Measurements from ENCODE around the gene WDR64. TPM values are rescaled to one million over a fixed set of nuclear protein-coding genes. Genes with fewer than 3 reads are reported as not detected.

WDR64 gene
- total and polyA plus RNA-seq, 2 donors (not counting 3 experiments of a cell fraction or from before 2014, with no cell fraction given) = not detected

DNA sequence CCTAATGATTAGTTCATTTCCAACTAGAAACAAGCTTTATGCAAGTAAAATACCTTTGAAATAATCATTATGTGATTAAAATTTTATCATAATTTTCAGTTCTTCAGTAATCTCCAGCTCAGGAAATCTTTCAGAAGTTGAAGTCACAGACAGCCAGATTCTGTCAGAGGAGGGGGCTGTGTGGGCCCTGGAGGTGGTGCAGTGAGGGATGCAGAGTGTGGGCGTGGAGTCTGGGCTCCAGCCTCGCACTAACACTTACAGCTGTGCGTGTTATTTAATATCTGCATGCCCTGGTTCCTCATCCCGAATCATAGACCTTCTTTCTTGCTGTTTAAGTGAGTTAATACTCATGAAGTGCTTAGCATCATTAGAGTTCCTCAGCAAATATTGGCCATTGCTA lies 23.9 kb downstream of the WDR64 start:
- Histone ChIP-seq H3K4me2 (ENCODE audit: insufficient read depth, low read length) (no peak overlapping the region), H3K27ac (ENCODE audit: insufficient read depth, low read depth, low read length) (no peak overlapping the region), H3K79me2 (ENCODE audit: control insufficient read depth, insufficient read depth, low read length) (no peaks in the 10 kb centered on the region), H3K9me3 (replicated peaks; ENCODE audit: control insufficient read depth, insufficient read depth, low read length) (no peaks in the 10 kb centered on the region), H3K9me1 (replicated peaks; ENCODE audit: control insufficient read depth, extremely low read depth, insufficient read depth, low read length) (no peaks in the 10 kb centered on the region), H3K27me3 (ENCODE audit: control insufficient read depth in 2 of 2, insufficient read depth in 2 of 2, low read length in 2 of 2) (no peaks in the 10 kb centered on the region), H3K4me1 (ENCODE audit: control insufficient read depth, extremely low read depth, insufficient read depth, low read length) (no peaks in the 10 kb centered on the region), H3K9ac (replicated peaks; ENCODE audit: extremely low read depth, insufficient read depth, low read length) (no peak overlapping the region), H3K36me3 (ENCODE audit: control insufficient read depth in 2 of 2, extremely low read depth in 1 of 2, insufficient read depth in 2 of 2, low read length in 2 of 2) (no peaks in the 10 kb centered on the region), H4K20me1 (replicated peaks; ENCODE audit: control insufficient read depth, extremely low read depth, insufficient read depth, low read length) (no peaks in the 10 kb centered on the region), H3K4me3 (replicated peaks in 1 of 3; ENCODE audit: insufficient read depth in 1 of 3, low read depth in 1 of 3, low read length in 3 of 3) (no peak overlapping the region), H2AFZ (ENCODE audit: low read depth, low read length) (no peak overlapping the region)
- CTCF ChIA-PET = no interaction called here
- dilution Hi-C loops (cut with MboI; ENCODE audit: extremely low pct_ligation_motif_present, low sequenced_read_pairs) = no loop called here
- no peak for DNase-seq (ENCODE audit: low read depth, low spot score)
- TF ChIP-seq JUN (IDR thresholded peaks at IDR 0.05; ENCODE audit: borderline replicate concordance, insufficient read depth, insufficient read length, low read depth) = no peak
- no peak for TF ChIP-seq FOS (IDR thresholded peaks at IDR 0.05; ENCODE audit: borderline replicate concordance, insufficient read depth, low read length)
- TF ChIP-seq MYC (IDR thresholded peaks at IDR 0.05; ENCODE audit: low read depth, low read length) = no peak
- TF ChIP-seq GATA2 (IDR thresholded peaks at IDR 0.05; ENCODE audit: insufficient read depth, insufficient read length, low read depth, low read length) = no peak
- no peak for TF ChIP-seq EZH2 (IDR thresholded peaks at IDR 0.05; ENCODE audit: borderline replicate concordance, low read depth, low read length, severe bottlenecking)
- TF ChIP-seq POLR2A (IDR thresholded peaks at IDR 0.05; ENCODE audit: low read depth, low read length) = no peak
- no peak for TF ChIP-seq POLR2AphosphoS5 (IDR thresholded peaks at IDR 0.05; ENCODE audit: insufficient read depth, low read depth, low read length)
- TF ChIP-seq MAX (IDR thresholded peaks at IDR 0.05; ENCODE audit: insufficient read depth, insufficient read length) = no peak
- no peak for TF ChIP-seq CTCF (IDR thresholded peaks at IDR 0.05; ENCODE audit: extremely low read depth in 1 of 2, insufficient read depth in 1 of 2, low read depth in 1 of 2, low read length in 2 of 2)
- intact Hi-C loops (cut with micrococcal nuclease) = no loop called here
- POLR2A ChIA-PET = no interaction called here
- BruUV-seq (replicated peaks) = no TSS peak
- FAIRE-seq = no peak

Data from endothelial cell of umbilical vein (primary cell).